Activated CD4-positive, CD25-positive, alpha-beta regulatory T cell treated with anti-CD3 and anti-CD28 coated beads, Interleukin-2, amount 50 U/mL, for 24 hours (primary cell): ENCODE results near the gene CLDN11.

Source experiments
- ATAC-seq, 2 donors: fragments of 150-1000 bp; cut with Tn5 transposase; one replicate each; pipeline ENCODE4 v1.10.0; 2021; ENCODE audit warnings: mild to moderate bottlenecking in 1 of 2, moderate library complexity in 1 of 2

Gene CLDN11

GRCh38 chr3:170418422-170419398, at the start of gene CLDN11:
CLDN11 (plus strand) TSS chr3:170418868; CDS start chr3:170419067, 199 bp downstream.
- ATAC-seq = no peak

- no peak for ATAC-seq
Measured at GRCh38 chr3:170368921-170369320, 49.7 kb upstream of the CLDN11 start.

DNA sequence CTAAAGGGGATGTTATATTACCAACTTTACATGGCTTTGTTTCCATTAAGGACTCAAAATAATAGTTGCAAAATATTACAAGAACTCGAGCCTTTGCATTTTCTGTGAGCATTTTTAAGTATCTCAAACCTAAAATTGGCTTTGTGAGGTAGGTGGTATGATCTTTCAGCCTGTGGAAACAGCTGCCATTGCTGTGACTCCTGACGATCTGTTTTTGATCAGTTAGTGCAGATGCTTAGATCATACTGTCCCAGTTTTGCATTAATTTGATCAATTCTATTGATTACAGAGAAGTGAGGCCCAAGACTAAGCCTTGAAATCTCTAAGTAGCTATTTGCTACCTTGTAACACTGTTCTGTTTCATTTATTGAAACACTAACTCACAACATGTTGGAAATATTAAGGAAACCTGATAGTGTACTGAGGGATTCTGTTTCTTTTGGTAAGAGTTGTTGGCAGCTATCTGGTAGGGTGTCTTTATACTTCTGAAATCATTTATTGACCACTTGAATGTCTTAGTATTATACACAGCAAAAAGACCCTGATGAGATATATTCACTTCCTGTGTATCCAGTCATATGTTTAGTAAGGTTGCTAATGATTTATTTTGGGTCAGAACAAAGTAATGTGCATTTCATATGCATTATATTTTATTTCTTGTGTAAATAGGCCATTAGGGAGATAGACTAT, 46.3 kb upstream of the CLDN11 start:
- no peak for ATAC-seq

GRCh38 chr3:170383567-170383966, 35.1 kb upstream of the CLDN11 start:
- no peak for ATAC-seq

DNA sequence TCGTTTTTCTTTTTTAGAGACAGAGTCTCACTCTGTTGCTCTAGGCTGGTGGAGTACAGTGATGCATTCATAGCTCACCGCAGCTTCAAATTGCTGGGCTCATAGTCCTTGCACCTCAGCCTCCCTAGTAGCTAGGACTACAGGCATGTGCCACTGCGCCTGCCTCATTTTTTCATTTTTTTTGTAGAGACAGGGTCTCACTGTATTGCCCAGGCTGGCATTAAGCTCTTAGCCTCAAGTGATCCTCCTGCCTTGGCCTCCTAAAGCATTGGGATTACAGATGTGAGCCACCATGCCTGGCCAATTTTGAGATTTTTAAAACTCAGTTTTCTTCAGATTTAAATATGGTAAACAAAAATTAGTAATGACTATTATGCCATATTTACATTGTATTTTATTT, 32.2 kb upstream of the CLDN11 start:
- ATAC-seq = no peak

DNA sequence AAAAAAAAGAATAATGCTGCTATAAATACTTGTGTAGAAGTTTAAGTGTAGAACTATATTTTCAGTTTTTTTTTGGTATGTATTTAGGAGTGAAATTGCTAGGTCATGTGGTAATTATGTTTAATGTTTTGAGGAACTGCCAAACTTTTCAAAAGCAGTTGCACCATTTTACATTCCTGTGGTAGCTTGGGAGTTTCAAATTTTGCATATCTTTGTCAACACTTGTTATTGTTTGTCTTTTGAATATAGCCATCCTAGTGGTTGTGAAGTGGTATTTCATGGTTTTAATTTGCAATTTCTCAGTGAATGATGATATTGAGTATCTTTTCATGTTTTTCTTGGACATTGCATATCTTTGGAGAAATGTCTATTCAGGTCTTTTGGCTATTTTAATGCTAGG, 30.7 kb upstream of the CLDN11 start:
- no peak for ATAC-seq

GRCh38 chr3:170391108-170391507, 27.6 kb upstream of the CLDN11 start:
- no peak for ATAC-seq

- ATAC-seq = no peak
Measured at GRCh38 chr3:170397685-170398084, 21.0 kb upstream of the CLDN11 start.

GRCh38 chr3:170405101-170405500, 13.6 kb upstream of the CLDN11 start:
- ATAC-seq = no peak

DNA sequence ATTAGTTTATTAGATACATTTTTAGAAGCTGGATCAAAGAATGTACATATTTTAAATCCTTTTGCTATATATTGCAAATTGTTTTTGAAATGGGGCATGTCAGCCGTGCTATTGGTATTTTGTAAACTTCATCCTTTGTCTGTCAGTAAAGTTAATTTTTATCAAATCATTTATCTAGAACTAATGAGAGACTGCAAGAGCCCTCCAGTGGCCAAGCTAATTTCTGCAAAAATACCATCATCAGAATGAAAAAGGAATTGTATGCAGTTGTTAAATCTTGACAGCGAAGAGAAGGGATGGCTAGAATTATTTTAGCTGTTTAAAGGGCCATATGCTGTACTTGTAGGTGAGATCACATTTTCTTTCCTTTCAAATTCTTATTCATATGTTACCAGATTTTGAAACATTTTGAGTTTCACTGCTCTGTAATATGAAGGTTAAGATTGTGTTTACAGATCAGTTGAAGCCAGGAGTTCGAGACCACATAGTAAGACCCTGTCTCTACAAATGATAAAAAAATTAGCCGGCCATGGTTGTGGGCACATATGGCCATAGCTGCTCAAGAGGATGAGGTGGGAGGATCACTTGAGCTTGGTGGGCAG, 8.1 kb upstream of the CLDN11 start:
- no peak for ATAC-seq

GRCh38 chr3:170413291-170413690, 5.4 kb upstream of the CLDN11 start:
- ATAC-seq = no peak

GRCh38 chr3:170414202-170414663, 4.4 kb upstream of the CLDN11 start:
- peak in 1 of 2 donors; percentile 56 for ATAC-seq

DNA sequence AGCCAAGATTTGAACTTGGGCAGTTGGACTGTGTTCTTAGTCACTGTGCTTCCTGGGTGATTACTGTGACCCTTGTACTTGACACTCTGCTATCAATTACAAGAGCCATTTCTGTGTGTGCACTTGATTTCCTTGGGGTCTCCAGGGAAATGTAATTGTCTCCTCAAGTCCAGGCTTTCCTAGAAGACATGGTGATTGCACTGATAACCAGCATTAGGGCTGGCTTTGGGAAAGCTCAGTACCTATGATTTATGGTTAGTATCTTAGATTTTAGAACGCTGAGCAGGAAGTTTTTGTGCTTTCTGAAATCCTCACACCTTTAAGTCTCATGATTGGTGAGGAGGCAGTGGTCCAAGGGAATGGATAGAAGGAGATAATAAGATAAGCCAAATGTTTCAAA, 1.6 kb upstream of the CLDN11 start:
- no peak for ATAC-seq

GRCh38 chr3:170419557-170420087, 954 bp downstream of the CLDN11 start:
- ATAC-seq = no peak

DNA sequence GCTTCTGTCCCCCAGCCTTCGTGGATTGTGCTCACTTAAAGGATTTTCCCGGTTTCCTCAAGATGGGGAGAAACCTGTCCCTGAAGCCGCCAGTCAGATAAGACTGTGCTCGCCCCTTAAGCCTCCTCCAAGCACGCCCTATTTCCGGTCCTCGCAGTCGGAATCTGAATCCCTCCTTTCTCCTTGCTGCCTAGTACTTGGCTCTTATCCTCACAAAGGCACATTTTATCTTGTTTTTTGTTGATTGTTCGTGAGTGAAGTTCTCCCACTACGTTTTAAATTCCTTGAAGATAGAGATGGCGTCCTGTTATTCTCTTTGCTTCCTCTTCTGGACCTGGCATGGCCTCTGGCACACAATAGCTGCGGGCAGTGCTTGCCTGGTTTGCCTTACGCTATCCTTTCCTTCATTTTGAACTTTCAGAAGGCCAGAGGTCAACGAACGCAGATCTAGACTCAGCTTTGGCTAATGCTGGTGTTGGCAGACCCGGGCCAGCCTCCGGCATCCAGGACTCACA, 1.7 kb downstream of the CLDN11 start:
- ATAC-seq = no peak

- no peak for ATAC-seq
Measured at GRCh38 chr3:170421111-170421641, 2.5 kb downstream of the CLDN11 start.

DNA sequence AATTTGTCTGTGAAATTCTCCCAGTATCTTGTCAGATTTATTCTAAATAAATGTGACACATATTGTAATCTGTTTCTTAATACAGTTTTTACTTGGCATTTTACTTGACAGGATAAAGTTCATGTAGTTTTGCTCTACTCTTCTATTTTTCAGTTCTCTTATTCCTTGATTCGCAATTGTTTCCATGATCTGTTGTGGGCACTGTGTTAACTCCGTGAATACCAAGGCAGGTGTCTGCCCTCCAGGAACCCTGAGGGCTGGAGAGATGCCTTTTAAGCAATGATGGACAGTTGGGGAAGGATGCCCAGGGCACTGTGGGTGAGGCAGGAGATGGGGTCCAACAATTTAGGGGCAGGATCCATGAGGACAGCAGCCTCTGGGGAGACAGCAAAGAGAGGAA, 3.1 kb downstream of the CLDN11 start:
- no peak for ATAC-seq

DNA sequence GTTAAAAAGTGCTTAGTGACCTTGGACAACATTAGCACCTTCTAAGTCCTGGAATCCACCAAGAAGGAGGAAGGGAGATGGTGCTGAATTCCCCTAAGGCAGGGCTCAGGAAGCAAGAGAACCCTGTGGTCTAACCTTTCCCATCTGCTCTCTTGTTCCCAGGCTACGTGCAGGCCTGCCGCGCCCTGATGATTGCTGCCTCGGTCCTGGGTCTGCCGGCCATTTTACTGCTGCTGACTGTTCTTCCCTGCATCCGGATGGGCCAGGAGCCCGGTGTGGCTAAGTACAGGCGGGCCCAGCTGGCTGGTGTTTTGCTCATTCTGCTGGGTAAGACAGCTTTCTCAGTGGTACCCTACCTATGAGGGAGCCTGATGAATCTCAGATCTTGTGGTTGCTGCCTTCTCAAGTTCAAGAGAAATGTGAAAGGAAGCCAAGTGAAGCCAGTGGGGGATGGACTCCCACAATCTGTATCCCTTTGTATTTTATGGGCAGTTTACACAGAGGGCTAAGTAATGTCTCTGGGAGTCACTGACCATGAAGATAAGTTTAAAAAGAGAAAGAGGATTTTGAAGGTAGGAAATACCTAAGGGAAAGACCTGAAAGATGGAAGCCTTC, 4.4 kb downstream of the CLDN11 start:
- no peak for ATAC-seq

- ATAC-seq = no peak
Measured at GRCh38 chr3:170424879-170425278, 6.2 kb downstream of the CLDN11 start.

DNA sequence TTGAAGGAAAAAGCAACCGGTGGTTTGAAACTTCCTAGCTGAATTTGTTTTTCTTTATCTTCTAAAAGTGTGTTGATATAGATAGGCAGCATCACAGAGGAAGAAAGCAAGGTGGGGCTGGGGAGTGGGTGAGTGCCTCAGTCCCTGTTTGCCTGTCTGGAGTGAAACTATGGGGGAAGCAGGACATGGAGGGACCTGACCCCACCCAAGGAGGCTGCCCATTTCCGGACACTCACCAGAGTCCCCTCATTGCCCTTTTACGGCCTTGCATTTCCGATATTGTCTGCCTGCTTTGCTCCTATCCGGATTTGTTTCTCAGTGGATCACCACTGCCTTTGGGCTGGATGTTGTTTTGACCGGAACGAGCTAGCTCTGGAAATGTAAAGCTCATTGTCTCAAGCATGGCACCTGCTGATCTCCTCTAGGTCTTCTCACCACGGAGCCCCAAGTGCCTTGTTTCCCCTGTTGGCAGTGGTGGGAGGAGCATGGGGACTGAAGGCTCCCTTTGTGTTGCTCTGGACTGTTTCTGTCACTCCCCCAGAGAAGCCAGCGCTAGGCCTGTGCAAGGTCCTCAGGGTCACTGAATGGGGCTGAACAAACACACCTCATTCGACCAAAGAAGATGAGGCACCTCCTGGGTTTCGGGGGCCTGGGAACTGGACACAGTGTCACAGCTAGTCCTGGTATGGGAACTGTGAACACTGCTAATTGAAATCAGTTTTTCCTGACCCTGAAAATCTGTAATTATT, 7.0 kb downstream of the CLDN11 start:
- ATAC-seq = no peak

DNA sequence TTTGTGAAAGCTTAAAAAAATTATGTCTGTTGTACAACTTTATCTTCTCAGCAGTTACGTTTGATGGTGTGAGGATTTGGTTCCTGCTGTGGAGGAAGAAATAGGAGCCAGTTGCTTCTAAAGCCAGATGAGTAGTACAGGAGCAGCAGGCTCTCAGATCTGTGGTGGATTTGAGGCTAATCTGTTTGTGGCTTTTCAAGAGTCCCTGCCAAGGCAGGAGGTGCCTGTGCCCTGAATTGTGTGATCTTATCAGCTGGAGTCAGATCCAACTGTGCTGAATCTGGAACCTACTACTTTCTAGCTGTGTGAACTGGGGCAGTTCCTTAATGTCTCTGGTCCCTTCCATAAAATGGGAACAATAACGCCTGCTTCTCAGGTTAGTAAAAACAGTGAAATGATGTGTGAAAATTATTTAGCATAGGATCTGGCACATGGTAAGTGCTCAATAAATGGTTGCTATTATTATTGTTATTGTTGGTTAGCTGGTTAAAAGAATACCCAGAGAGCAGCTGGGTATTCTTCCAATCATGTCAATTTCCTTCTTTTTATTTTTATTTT, 7.7 kb downstream of the CLDN11 start:
- no peak for ATAC-seq
